GM12801 (cell line): Measurements from ENCODE around the gene A3GALT2.

ENCODE experiments used
- TF ChIP-seq, protein P1 (sequence below): IDR thresholded peaks from one replicate; pipeline ENCODE4 v1.5.1; 2011; ENCODE audit warnings: control low read depth; ENCODE audit not compliant: insufficient read length; ENCODE audit errors: extremely low read depth

A3GALT2 gene

GRCh38 chr1:33306653-33307493 lies 14.0 kb downstream of the A3GALT2 start:
- TF ChIP-seq, protein P1, sequence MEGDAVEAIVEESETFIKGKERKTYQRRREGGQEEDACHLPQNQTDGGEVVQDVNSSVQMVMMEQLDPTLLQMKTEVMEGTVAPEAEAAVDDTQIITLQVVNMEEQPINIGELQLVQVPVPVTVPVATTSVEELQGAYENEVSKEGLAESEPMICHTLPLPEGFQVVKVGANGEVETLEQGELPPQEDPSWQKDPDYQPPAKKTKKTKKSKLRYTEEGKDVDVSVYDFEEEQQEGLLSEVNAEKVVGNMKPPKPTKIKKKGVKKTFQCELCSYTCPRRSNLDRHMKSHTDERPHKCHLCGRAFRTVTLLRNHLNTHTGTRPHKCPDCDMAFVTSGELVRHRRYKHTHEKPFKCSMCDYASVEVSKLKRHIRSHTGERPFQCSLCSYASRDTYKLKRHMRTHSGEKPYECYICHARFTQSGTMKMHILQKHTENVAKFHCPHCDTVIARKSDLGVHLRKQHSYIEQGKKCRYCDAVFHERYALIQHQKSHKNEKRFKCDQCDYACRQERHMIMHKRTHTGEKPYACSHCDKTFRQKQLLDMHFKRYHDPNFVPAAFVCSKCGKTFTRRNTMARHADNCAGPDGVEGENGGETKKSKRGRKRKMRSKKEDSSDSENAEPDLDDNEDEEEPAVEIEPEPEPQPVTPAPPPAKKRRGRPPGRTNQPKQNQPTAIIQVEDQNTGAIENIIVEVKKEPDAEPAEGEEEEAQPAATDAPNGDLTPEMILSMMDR: no peak

- TF ChIP-seq, protein P1: no peak
Observed at GRCh38 chr1:33305816-33306652, 14.9 kb downstream of the A3GALT2 start.

DNA sequence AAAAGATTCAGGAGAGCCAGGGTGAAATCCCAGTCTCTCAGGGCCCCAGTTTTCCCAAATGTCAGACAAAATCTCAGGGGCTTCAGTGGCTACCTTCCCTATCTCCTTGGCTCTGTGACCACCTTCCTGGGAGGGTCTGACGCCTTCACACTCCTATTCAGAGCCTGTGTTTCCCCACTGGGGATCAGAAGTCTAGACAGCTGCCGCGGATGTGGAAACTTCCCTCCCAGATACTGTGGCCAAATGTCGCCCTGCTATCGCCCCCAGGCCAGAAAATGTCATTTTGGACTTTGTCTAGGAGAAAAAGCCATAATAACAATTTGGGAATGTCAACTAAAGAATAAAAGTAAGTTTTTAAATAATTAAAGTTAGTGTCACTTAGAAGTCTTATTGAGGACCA lies 15.9 kb downstream of the A3GALT2 start:
- TF ChIP-seq, protein P1: no peak

GRCh38 chr1:33302325-33302724 lies 18.6 kb downstream of the A3GALT2 start:
- TF ChIP-seq, protein P1: no peak

- TF ChIP-seq, protein P1: no peak
Observed at GRCh38 chr1:33301273-33301984, 19.5 kb downstream of the A3GALT2 start.

GRCh38 chr1:33300673-33301072 lies 20.2 kb downstream of the A3GALT2 start:
- TF ChIP-seq, protein P1: no peak
